NT2/D1 (cell line): ENCODE data around the gene EXOC6.

Source experiments
- DNase-seq: peaks from one replicate; pipeline ENCODE4 v3.0.0-alpha.2; 2011; ENCODE audit warnings: low read depth, low spot score
- H3K27me3 ChIP-seq: 2 replicates; pipeline ENCODE4 v1.6.0; 2011; ENCODE audit warnings: mild to moderate bottlenecking; ENCODE audit not compliant: insufficient read length, insufficient read depth
- H3K36me3 ChIP-seq: 2 replicates; pipeline ENCODE4 v1.6.1; 2011; ENCODE audit warnings: mild to moderate bottlenecking, low read length, mixed read lengths; ENCODE audit not compliant: insufficient read depth, insufficient read length
- H3K4me1 ChIP-seq: 2 replicates; pipeline ENCODE4 v1.5.1; 2011; ENCODE audit not compliant: insufficient read depth, insufficient read length
- H3K4me3 ChIP-seq: 2 replicates; pipeline ENCODE4 v1.5.1; 2011; ENCODE audit warnings: low read depth; ENCODE audit not compliant: insufficient read length
- H3K9ac ChIP-seq: 2 replicates; pipeline ENCODE4 v1.6.0; 2011; ENCODE audit warnings: low read depth; ENCODE audit not compliant: insufficient read length
- H3K9me3 ChIP-seq: 2 replicates; pipeline ENCODE4 v1.5.1; 2011; ENCODE audit warnings: mild to moderate bottlenecking, low read length; ENCODE audit not compliant: insufficient read depth
- SUZ12 ChIP-seq: IDR thresholded peaks from 2 replicates; pipeline ENCODE4 v1.6.1; 2011; ENCODE audit not compliant: insufficient read length, insufficient read depth; ENCODE audit errors: extremely low read depth
- YY1 ChIP-seq: IDR thresholded peaks from 2 replicates; pipeline ENCODE4 v1.6.1; 2011; ENCODE audit not compliant: insufficient read length, insufficient read depth
- ZNF274 ChIP-seq: IDR thresholded peaks from 2 replicates; pipeline ENCODE4 v1.6.1; 2011; ENCODE audit warnings: mild to moderate bottlenecking, low read depth, low read length

EXOC6 gene

DNA sequence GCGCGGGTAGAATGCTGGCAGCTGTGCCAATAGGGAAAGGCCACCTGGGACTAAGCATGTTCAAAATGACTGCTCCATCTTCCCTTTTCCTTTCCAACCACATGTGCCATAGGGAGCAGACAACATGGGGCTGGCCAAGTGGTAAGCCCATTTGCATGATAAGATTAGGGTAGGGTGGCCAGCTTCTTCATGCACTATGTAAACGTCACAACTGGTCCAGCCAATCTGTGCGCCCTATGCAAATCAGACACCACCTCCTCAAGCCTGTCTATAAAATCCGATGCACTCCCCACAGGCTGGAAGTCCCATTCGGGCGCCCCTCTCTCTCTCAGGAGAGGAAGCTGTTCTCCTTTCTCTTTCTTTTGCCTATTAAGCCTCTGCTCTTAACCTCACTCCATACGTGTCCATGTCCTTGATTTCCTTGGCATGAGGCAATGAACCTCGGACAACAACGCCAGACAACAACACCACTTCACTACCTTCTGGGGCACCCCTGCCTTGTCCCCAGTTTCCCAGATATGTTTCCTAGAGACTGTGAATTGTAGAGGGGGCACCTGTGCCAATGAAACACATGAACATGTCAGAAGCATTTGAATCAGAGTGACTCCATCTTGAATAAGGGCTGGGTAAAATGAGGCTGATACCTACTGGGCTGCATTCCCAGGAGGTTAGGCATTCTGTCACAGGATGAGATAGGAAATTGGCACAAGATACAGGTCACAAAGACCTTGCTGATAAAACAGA is 19.1 kb upstream of the EXOC6 start:
- Histone ChIP-seq H3K9ac (no peak overlapping the region), H3K36me3 (no peaks in the 10 kb centered on the region), H3K9me3 (no peaks in the 10 kb centered on the region), H3K4me3 (no peak overlapping the region), H3K27me3 (no peaks in the 10 kb centered on the region), H3K4me1 (no peaks in the 10 kb centered on the region)
- DNase-seq: no peak
- TF ChIP-seq SUZ12: no peak
- no peak for TF ChIP-seq ZNF274
- TF ChIP-seq YY1: no peak

GRCh38 chr10:92829786-92830377 is 18.4 kb upstream of the EXOC6 start:
- H3K4me1 ChIP-seq: no peaks in the 10 kb centered on the region
- H3K4me3 ChIP-seq: no peak overlapping the region
- H3K9me3 ChIP-seq: no peaks in the 10 kb centered on the region
- no peak for DNase-seq
- no peak for TF ChIP-seq ZNF274
- no peak for TF ChIP-seq SUZ12
- no peak for TF ChIP-seq YY1
- H3K27me3 ChIP-seq: no peaks in the 10 kb centered on the region
- H3K36me3 ChIP-seq: no peaks in the 10 kb centered on the region
- no peak overlapping the region for H3K9ac ChIP-seq

GRCh38 chr10:92830478-92831389 is 17.6 kb upstream of the EXOC6 start:
- Histone ChIP-seq H3K27me3 (no peaks in the 10 kb centered on the region), H3K4me1 (no peaks in the 10 kb centered on the region), H3K4me3 (no peak overlapping the region), H3K36me3 (no peaks in the 10 kb centered on the region), H3K9me3 (no peaks in the 10 kb centered on the region), H3K9ac (no peak overlapping the region)
- DNase-seq: no peak
- TF ChIP-seq ZNF274 (no peak), YY1 (no peak), SUZ12 (no peak)

- Histone ChIP-seq H3K9me3 (no peaks in the 10 kb centered on the region), H3K27me3 (no peaks in the 10 kb centered on the region), H3K4me3 (no peak overlapping the region), H3K9ac (no peak overlapping the region), H3K36me3 (no peaks in the 10 kb centered on the region), H3K4me1 (no peaks in the 10 kb centered on the region)
- DNase-seq: no peak
- no peak for TF ChIP-seq SUZ12
- TF ChIP-seq ZNF274: no peak
- no peak for TF ChIP-seq YY1
These were observed 16.2 kb upstream of the EXOC6 start for GRCh38 chr10:92832121-92832520.

DNA sequence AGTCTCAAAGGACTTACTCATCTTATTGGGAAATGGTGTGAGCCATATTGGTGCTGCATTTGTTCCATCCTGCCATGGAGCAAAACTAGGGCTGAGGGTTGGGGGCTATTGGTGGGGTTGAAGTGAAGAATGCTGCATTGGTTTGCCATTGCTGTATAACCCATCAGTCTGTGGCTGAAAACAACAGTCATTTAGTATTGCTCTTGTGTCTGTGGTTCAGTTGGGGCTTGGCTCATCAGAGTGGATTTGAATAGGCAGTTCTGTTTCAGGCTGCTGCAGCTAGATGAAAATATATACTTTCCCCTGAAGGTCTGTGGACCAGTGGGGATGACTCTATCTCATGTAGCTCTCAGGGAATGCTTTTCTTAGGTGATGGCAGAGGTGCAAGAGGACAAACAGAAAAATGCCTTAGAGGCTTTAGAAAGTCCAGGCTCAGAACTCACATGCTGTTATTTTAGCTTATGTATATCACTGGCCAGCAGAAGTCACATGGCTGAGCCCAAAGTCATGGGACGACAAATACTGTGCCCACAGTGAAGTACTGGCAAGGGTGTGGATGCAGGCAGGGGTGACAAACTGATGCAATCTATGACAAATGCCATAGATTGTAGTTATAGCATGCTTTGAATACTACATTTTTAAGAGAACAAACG is 15.2 kb upstream of the EXOC6 start:
- no peak overlapping the region for H3K4me3 ChIP-seq
- TF ChIP-seq YY1 (no peak), ZNF274 (no peak), SUZ12 (no peak)
- no peak overlapping the region for H3K9ac ChIP-seq
- DNase-seq: no peak
- no peaks in the 10 kb centered on the region for H3K9me3 ChIP-seq
- H3K4me1 ChIP-seq: no peaks in the 10 kb centered on the region
- H3K36me3 ChIP-seq: no peaks in the 10 kb centered on the region
- H3K27me3 ChIP-seq: no peaks in the 10 kb centered on the region

DNA sequence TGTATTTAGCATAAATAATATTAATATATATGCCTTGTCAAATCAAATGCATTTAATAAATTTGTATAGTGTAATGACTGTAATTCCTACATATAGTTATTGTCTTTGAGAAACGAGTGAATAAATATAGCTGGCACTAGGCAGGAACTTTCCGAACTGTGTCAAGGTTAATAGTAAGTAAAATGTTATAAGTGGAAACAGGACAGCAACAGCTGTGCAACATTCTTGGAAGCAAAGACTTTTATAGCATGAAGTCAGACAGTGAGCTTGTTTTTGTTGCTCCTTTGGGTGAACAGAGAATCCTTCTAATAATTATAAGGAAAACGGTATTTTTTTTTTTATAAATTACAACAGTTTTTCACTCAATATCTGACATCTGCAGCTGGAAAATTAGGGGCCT is 14.0 kb upstream of the EXOC6 start:
- no peak overlapping the region for H3K9ac ChIP-seq
- no peaks in the 10 kb centered on the region for H3K9me3 ChIP-seq
- no peak for TF ChIP-seq YY1
- no peak for TF ChIP-seq SUZ12
- TF ChIP-seq ZNF274: no peak
- no peaks in the 10 kb centered on the region for H3K4me1 ChIP-seq
- DNase-seq: no peak
- no peaks in the 10 kb centered on the region for H3K27me3 ChIP-seq
- H3K4me3 ChIP-seq: no peak overlapping the region
- no peaks in the 10 kb centered on the region for H3K36me3 ChIP-seq
